Measurements from ENCODE around the gene S100P.
"Not testable (repeated sequence)": the region's sequence is repeated elsewhere in the genome, so short reads cannot be mapped to it uniquely, and the experiment has no call there.

The S100P gene

GRCh38 chr4:6693231-6694176, at the start of gene S100P:
Gene S100P (plus strand): TSS chr4:6693878. CDS start chr4:6693933, 55 bp downstream.
- DNase-seq (ENCODE audit: low read depth) = no peak

DNA sequence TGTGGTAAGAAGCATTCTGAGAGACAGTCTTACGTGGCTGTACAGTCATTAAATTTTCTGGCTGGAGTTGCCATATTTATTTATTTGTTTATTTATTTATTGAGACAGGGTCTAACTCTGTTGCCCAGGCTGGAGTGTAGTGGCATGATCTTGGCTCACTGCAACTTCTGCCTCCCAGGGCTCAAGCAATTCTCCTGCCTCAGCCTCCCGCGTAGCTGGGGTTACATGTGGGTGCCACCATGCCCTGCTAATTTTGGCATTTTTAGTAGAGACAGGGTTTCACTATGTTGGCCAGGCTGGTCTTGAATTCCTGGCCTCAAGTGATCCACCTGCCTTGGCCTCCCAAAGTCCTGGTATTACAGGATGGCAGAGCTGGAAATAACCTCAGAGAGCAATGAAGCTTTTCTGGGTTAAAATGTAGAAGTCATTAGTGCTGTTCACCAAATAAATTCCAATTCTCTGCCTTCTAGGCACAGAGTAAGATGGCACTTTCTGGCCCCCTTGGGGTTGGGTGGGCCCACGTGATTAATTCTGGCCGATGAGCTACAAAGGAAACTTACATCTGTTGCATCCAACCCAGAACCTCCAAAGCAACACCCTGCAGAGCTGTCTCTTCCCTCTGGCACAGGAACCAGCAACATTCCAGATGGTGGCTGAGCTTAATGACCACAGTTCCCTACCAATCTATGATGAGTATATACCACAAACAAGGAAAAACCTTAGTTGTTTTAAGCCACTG, 48.7 kb upstream of the S100P start:
- DNase-seq (ENCODE audit: low read depth) = no peak

- no peak for DNase-seq (ENCODE audit: low read depth)
Observed at GRCh38 chr4:6647169-6647568, 46.5 kb upstream of the S100P start.

DNA sequence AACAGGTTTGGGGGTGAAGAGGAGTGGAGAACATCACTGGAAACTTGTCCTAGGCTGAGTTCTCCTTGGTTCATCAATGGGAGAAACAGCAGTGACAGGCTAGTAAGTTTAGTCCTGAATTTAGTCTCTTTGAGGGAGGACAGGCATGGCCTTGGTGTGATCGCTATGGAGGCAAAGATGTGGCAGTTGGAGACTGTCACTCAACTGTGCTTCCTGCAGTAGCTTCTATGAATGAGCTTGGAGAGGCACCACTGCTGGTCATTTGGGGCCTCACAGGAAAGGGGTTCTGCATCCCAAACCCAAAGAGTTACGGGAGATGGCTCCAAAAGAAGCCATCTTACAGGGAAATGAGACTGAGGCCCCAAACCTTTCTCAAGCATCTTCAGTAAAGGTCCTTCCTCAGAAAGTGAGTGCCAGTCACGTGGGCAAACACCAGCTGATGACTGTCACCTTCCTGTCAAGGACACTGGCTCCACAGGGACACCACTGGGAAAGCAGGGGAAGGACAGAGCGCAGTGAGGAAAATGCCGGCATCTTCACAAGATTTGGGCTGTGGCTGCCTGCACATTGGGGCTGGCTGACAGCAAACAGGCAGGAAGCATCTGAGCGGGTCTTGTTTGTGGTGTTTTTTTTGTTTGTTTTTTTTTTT, 46.0 kb upstream of the S100P start:
- DNase-seq (ENCODE audit: low read depth) = no peak

DNA sequence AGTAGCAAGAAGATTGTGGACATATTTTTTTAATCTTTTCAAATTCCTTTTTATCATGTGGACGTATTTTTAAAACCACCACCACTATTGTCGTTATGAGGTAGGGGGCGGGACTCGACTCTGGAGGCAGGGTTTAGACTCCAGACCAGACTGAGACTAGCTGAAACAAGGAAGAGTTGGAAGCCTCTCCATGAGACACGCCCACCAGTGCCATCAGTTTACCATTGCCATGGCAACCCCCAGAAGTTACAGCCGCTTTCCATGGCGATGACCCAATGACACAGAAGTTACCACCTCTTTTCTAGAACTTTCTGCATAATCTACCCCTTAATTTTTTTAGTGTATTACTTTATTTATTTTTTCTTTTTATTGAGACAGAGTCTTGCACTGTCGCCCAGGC, 44.5 kb upstream of the S100P start:
- no peak for DNase-seq (ENCODE audit: low read depth)

DNA sequence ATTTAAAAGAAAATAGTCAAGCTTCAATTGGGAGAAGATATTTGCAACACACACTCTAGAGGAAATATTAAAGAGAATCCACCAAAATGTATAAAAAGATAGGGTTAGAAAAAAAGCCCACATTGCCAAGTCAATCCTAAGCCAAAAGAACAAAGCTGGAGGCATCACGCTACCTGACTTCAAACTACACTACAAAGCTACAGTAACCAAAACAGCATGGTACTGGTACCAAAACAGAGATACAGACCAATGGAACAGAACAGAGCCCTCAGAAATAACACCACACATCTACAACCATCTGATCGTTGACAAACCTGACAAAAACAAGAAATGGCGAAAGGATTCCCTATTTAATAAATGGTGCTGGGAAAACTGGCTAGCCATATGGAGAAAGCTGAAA, 39.5 kb upstream of the S100P start:
- not testable (repeated sequence) for DNase-seq (ENCODE audit: low read depth)

GRCh38 chr4:6655291-6655690, 38.4 kb upstream of the S100P start:
- DNase-seq (ENCODE audit: low read depth) = not testable (repeated sequence)

DNA sequence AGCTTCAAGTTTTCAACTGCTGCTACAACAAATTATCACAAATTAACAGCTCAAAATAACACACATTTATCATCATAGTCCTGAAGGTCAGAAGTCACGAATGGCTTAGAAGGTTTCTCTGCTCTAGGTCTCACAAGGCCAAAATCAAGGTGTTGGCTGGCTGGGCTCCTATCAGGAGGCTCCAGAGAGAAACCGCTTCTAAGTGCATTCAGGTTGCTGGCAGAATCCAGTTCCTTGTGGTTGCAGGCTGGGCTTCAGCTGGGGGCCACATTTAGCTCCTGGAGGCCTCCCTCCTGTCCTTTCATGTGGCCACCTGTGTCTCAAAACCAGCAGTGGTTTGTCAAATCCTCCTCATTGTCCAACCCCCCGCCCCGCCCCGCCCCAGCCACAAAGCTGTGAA, 37.8 kb upstream of the S100P start:
- no peak for DNase-seq (ENCODE audit: low read depth)

DNA sequence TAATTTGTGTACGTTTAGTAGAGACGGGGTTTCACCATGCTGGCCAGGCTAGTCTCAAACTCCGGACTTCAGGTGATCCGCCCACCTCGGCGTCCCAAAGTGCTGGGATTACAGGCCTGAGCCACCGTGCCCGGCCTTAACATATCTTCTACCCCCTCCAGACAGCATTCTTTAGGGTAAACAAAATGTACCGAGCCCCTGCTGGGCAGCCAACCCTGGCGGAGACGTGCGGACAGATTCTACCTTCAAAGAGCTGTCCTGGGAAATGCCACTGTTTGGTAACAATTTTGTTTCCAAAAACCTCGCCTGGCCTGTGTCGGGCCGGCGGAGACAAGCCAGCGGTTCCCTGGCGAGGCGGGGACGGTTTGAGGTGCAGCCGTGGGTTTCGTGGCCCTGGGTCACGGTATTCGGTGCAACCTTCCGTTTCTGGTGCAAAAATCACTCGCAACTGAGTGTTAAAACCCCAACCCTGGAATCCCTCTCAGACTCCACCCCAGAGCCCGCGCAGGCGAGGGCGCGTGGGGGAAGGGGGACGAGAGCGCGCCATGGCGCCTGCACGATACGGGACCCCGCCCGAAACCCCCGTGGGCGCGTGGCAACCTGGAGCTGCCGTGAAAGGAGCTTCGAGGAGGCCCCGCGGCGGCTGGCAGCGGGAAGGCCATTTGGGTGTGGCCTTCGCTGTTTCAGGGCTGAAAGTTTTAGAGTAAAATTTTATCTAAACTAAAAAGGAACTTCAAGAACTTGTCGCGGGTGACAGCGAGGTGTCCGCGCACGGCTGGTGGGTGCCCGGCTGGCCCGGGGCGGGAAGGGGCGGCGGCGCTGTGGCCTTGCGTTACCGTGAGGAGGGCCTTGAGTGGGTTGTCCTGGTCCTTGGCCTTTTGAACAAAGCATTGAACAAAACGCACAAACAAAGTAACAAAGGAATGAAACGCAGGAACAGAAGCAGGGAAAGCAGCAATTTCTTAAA, 36.2 kb upstream of the S100P start:
- no peak for DNase-seq (ENCODE audit: low read depth)

GRCh38 chr4:6658209-6658595, 35.5 kb upstream of the S100P start:
- DNase-seq (ENCODE audit: low read depth) = no peak

- peak; percentile 52 for DNase-seq (ENCODE audit: low read depth)
Observed at GRCh38 chr4:6658597-6659075, 35.0 kb upstream of the S100P start.

DNA sequence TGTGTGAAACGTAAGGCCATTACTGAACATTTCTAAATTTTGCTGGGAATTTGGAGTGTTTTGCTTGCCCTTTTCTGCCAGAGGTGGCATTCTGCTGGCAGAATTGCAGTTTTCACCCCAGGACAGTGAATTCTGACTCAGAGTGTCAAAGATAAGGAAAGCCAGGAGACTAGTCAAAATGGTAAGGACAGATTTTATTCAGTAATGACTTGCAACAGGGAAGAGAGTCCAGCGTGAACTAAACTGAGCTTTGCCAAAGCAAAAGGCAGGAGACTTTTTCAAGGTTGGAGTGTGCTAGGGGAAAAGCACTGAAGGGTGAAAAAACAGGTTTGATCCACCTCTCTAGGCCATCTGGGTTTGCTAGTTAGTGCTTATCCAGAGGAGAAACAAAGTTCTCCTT, 33.8 kb upstream of the S100P start:
- DNase-seq (ENCODE audit: low read depth) = no peak

GRCh38 chr4:6660430-6660829, 33.2 kb upstream of the S100P start:
- DNase-seq (ENCODE audit: low read depth) = peak; percentile 30

- no peak for DNase-seq (ENCODE audit: low read depth)
Observed at GRCh38 chr4:6662591-6662990, 31.1 kb upstream of the S100P start.

GRCh38 chr4:6663596-6664393, 29.9 kb upstream of the S100P start:
- no peak for DNase-seq (ENCODE audit: low read depth)

DNA sequence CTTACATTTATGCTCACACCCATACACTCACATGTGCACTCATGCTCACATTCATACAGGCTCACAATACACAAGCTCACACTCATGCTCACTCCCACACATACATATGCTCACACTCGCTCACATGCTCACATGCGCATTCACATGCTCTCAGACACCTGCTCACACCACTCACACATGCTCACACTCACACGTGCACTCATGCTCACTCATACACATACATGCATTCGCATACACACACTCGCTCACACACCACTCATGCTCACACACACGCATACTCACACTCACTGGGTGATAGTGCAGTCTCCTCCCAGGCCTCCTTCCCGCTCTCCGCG, 28.4 kb upstream of the S100P start:
- no peak for DNase-seq (ENCODE audit: low read depth)

GRCh38 chr4:6668391-6668790, 25.3 kb upstream of the S100P start:
- peak; percentile 90 for DNase-seq (ENCODE audit: low read depth)

DNA sequence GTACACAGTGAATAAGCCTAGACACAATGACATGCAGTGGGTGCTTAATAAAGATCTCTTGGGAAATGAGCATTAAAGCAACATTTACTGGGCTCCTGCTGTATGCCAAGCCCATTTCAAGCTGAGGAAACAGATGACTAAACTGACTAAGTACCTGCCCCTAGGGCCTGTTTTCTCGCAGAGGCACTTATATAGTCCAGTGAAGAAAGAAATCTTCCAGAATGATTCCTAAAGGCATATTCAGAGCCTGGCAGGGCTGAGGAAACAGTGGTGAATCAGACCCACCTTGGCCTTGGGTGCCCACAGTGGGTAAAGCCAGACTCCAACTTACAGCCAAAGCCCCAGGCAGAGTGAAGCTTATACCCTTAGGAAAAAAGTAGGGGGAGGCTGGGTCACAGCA, 22.0 kb upstream of the S100P start:
- DNase-seq (ENCODE audit: low read depth) = no peak

DNA sequence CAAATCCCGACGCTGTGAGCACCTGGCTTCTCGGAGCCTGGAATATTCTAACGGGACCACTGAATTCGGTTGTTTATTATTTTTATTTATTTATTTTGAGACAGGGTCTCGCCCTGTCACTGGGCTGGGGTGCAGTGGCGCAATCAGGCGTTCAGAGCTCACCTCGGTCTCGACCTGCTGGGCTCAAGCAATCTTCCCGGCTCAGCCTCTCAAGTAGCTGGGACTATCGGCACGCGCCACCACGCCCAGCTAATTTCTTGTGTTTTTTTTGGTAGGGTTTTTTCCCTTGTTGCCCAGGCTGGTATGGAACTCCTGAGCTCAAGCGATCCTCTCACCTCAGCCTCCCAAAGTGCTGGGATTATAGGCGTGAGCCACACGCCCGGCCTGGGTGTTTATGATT, 21.5 kb upstream of the S100P start:
- no peak for DNase-seq (ENCODE audit: low read depth)

DNA sequence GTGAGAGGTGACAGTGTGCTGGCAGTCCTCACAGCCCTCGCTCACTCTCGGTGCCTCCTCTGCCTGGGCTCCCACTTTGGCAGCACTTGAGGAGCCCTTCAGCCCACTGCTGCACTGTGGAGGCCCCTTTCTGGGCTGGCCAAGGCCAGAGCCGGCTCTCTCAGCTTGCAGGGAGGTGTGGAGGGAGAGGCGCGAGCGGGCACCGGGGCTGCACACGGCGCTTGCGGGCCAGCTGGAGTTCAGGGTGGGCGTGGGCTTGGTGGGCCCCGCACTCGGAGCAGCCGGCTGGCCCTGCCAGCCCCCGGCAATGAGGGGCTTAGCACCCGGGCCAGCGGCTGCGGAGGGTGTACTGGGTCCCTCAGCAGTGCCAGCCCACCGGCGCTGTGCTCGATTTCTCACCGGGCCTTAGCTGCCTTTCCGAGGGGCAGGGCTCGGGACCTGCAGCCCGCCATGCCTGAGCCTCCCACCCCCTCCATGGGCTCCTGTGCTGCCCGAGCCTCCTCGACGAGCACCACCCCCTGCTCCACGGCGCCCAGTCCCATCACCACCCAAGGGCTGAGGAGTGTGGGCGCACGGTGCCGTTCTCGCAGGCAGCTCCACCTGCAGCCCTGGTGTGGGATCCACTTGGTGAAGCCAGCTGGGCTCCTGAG, 21.0 kb upstream of the S100P start:
- not testable (repeated sequence) for DNase-seq (ENCODE audit: low read depth)
